Measurements from ENCODE around the gene FSHR.

Gene FSHR

GRCh38 chr2:49122107-49122506 lies 32.2 kb downstream of the FSHR start:
- no peak for TF ChIP-seq CTCF (IDR thresholded peaks at IDR 0.05; ENCODE audit: borderline replicate concordance, insufficient read depth, low read depth, low read length)

GRCh38 chr2:49113046-49113445 lies 41.3 kb downstream of the FSHR start:
- no peak for TF ChIP-seq CTCF (IDR thresholded peaks at IDR 0.05; ENCODE audit: borderline replicate concordance, insufficient read depth, low read depth, low read length)
- H3K4me3 ChIP-seq (ENCODE audit: low read depth, low read length) = no peak overlapping the region

More at GRCh38 chr2:49122107-49122506, 32.2 kb downstream of the FSHR start:
- no peak overlapping the region for H3K4me3 ChIP-seq (ENCODE audit: low read depth, low read length)

- no peak overlapping the region for H3K4me3 ChIP-seq (ENCODE audit: low read depth, low read length)
- no peak for TF ChIP-seq CTCF (IDR thresholded peaks at IDR 0.05; ENCODE audit: borderline replicate concordance, insufficient read depth, low read depth, low read length)
Observed at GRCh38 chr2:49111456-49111855, 42.9 kb downstream of the FSHR start.

- H3K4me3 ChIP-seq (ENCODE audit: low read depth, low read length) = no peak overlapping the region
- no peak for TF ChIP-seq CTCF (IDR thresholded peaks at IDR 0.05; ENCODE audit: borderline replicate concordance, insufficient read depth, low read depth, low read length)
Observed at GRCh38 chr2:49111006-49111405, 43.3 kb downstream of the FSHR start.

- no peak overlapping the region for H3K4me3 ChIP-seq (ENCODE audit: low read depth, low read length)
- TF ChIP-seq CTCF (IDR thresholded peaks at IDR 0.05; ENCODE audit: borderline replicate concordance, insufficient read depth, low read depth, low read length) = no peak
Observed at GRCh38 chr2:49110571-49110970, 43.7 kb downstream of the FSHR start.

GRCh38 chr2:49108851-49109250 lies 45.5 kb downstream of the FSHR start:
- no peak for TF ChIP-seq CTCF (IDR thresholded peaks at IDR 0.05; ENCODE audit: borderline replicate concordance, insufficient read depth, low read depth, low read length)
- no peak overlapping the region for H3K4me3 ChIP-seq (ENCODE audit: low read depth, low read length)

- TF ChIP-seq CTCF (IDR thresholded peaks at IDR 0.05; ENCODE audit: borderline replicate concordance, insufficient read depth, low read depth, low read length) = no peak
- no peak overlapping the region for H3K4me3 ChIP-seq (ENCODE audit: low read depth, low read length)
Observed at GRCh38 chr2:49108436-49108835, 45.9 kb downstream of the FSHR start.

All from GM12875 (cell line).